Ramos (cell line): ENCODE data around the gene KRT26.
"Not testable (repeated sequence)": the region's sequence is repeated elsewhere in the genome, so short reads cannot be mapped to it uniquely, and the experiment has no call there.

Experiments used
- in situ Hi-C: fragments of 300-500 bp; cut with MboI; formaldehyde crosslinking; loops from one replicate; pipeline ENCODE4 v1.14.3; 2022; ENCODE audit warnings: low sequenced_read_pairs; ENCODE audit not compliant: unreplicated experiment

The KRT26 gene

DNA sequence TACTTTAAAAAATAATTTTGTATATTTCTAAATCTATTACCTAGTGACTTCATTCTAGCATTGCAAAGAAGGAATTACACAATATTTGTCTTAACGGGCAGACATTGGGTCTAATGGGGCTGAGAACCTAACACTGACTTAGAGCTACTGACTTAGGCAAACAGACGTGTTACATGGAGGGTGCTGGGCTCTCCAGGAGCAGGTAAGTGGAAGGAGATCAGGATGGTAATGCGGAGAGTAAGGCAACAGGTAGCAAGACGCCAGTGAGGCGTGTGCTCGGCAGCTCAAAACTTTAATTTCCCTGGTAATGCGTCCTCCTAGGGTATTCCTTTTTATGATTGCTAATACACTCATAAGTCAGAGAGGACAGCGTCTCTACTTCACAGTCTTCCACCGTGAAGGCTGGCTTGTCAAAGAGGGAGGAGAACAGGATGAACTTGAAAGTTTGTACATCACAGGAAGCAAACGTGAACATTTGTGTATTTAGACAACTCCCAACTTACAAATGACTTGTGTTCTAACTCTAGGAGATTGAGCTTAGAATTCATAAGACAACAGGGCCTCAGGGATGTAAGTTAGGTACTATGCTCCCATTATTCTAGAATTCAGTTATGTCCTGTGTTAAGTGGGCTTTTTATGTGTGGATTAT lies 23.1 kb upstream of the KRT26 start:
- in situ Hi-C loops, result loop anchor here (10.0 kb wide), 1 partner anchor 180 kb away; no protein-coding TSS in a partner anchor

DNA sequence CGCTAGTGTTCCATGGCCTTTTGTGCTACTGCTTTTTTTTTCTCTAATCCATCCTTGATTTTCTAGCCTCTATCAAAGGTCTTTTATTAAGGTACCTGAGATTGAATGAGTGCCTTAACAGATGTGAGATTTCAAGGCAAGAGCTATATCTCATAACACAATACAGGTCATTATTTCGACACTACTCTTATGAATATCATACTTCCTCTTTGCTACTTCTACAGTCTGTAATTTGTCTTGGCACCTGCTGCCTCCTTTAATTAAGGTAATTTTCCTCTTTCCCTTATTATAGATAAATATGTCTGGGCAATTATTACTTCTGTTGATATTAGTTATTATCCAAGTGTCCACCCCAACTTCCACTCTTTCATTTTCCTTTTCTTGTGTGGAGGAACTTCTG lies 22.5 kb upstream of the KRT26 start:
- in situ Hi-C loops, result loop anchor here (10.0 kb wide), 1 partner anchor 180 kb away; no protein-coding TSS in a partner anchor

DNA sequence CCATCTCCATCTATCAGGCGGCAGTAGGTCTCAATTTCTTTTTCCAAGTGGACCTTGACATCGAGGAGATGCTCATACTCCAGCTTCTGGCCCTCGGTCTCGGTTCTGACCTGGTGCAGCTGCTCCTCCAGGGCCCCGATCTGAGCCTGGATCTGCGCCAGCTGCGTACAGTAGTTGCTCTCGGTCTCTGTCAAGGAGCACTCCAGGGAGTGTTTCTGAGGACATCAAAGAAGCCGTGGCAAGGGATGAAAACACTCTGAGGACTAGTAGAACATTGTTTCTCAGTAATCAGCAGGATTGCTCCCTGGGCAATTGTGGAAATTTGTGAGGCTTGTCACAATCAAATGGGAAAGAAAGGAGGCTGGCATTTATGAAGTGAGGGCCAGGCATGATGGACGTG lies 21.8 kb upstream of the KRT26 start:
- in situ Hi-C loops, result loop anchor here (10.0 kb wide), 1 partner anchor 179 kb away; no protein-coding TSS in a partner anchor

DNA sequence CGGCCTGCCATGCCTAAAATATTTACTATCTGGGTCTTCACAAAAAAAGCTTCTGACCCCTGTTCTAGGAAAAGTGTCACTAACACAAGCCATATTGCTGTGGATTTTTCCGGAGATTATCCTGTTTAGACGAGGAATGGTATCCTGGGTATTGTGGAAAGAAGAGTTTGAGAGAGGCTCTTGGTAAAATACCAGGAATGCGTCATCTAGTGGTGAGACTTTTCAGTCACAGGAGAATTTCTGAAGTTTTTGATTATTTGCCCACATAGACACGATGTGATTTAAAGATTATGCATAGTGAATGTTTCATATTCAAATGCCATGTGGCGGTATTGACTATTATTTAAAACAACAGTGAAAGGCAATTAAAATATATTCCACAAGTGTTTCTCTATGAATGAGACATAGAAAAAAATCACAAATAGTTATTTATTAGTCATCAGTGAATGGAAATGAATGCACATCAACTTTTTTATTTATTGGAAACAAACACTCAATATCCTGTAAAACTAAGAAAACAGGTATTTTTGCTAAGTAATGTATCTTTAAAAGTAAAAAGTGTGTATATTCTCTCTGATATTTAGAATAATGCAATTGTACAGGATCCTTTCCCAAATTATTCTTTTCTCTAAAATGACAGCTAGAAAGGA lies 19.9 kb upstream of the KRT26 start:
- in situ Hi-C loops, result loop anchor here (10.0 kb wide), 1 partner anchor 177 kb away; no protein-coding TSS in a partner anchor

DNA sequence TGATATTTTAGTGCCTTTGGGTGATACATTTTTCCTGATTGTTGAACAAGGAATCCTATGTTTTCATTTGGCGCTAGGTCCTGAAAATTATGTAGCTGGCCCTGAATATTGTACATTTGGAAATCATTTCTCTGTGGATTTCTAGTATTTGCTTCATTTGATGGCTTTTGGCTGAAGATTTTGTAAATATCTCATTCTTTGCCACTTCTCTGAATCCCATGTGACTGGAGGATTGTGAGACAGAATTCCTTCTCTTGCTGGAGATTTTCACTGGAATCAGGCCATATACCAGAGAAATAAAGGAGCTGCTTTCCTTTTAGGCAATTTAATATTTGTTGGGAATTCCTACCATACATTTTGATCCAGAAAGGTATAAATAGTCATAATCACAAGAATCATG lies 19.1 kb upstream of the KRT26 start:
- in situ Hi-C loops, result loop anchor here (10.0 kb wide), 1 partner anchor 176 kb away; no protein-coding TSS in a partner anchor

DNA sequence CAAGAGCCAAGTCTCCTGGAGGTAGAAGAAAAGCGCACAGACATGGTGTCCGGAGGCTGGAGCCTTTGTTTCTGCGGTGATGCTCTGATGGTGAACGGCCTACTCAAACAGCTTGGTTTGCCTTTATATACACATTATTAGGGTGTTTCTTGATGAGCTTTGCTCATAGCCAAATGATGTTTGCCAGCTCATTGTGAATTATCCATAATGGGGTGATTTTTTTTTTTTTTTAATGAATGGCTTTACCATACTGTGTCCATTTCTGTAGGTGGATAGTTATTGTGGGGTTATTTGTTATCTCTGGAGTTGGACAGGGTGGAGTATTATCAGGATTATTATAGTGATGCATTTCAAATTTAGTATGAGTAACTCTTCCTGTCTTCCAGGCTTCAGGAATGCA lies 10.4 kb upstream of the KRT26 start, which contains the start of gene KRT27:
Gene KRT27, minus strand, starts transcription at position 101 of the 400 bp plus-strand sequence. Its CDS starts 57 bp downstream, at position 44.
- in situ Hi-C loops, result no loop called here

DNA sequence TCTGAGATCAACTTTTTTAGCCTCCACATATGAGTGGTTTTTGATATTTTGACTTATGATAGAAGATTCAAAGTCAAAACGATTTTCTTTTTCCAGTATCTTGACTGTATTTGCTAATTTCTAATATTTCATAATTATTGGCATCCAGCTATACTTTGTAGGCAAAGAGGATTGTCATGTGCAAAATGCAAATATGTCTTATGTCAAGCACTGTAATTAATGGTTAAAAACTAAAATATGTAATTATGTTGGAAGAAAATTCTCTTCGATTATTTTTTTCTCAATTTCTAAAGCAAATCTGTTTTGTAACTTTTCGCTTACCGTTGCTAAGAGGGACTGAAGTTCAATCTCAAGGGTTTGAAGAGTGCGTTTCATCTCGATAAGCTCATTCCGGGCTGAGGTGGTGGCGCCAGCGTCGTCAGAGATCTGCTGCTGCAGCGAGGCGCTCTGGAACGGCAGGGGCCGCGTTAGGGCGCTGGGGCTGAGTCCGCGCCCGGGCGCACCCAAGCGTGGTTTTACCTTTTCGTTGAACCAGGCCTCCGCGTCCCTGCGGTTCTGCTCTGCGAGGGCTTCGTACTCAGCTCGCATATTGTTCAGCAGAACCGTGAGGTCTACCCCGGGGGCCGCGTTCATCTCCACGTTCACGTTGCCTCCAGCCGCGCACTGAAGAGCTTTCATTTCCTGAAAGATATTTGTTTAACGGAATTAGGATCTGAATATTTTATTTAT lies 7.3 kb upstream of the KRT26 start:
- in situ Hi-C loops, result no loop called here

DNA sequence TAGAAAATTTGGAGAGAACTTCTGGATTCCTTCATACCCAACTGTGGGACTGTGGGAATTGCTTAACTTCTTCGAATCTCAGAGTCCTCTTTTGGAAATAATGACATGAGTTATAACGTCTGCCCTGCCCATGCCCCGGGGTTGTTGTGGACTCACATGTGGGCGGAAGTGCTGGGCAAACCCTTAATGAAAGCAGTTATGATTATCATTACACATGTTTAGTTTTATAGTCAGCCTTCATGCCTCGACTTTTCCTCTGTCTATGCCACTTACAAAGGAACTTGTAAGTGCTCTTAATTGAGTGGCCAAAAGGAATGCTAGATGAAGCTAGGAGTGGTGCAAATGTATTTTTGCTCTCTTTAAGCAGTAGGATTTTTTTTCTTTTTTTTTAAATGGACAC lies 6.5 kb upstream of the KRT26 start:
- in situ Hi-C loops, result no loop called here

DNA sequence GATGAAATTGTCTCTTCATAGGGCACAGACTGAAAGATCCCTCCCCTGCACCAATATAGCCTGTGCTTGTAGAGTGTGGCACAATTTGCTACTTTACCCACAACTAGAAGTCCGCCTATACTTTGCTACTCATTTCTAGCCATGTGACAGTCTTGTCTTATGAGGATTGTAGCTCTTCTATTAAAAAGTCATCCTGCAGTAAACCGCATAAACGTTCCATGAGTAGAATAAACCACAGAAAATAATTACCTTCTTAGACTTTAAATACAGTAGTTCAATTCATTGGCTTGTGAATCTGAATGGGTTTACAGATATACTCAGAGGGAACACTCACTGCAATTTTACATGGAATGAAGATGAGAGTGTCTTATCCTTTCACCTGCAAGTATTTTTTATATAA lies 6.0 kb upstream of the KRT26 start:
- in situ Hi-C loops, result no loop called here

DNA sequence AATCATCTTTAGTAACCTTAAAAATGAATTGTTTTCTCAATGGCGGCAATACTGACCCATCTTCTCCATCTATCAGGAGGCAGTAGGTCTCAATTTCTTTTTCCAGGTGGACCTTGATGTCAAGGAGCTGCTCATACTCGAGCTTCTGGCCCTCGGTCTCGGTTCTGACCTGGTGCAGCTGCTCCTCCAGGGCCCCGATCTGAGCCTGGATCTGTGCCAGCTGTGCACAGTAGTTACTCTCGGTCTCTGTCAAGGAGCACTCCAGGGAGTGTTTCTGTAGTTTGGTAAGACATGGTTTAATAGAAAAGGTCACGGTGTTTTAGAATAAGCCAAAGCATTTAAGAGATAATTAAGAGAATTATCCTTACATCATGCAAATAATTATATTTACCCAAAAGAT lies 5.5 kb upstream of the KRT26 start:
- in situ Hi-C loops, result no loop called here

DNA sequence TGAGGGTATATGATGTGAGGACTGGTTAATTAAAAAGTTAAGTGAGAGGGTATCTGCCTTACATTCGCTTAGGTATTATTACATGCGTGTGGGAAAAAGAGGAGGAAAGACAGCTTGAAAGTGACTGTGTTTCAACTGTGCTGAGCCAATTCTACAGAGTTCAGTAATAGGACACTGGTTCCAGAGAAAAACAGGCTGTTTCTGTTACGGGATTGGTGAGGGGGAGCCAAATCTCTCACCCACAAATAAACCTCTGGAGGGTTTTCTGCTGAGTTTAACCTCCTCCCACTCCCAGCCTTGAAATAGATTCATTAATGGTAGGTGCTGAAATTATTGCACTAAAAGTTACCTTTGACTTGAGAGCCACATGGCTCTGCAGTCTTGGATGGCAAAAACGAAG lies 3.9 kb upstream of the KRT26 start:
- in situ Hi-C loops, result no loop called here

DNA sequence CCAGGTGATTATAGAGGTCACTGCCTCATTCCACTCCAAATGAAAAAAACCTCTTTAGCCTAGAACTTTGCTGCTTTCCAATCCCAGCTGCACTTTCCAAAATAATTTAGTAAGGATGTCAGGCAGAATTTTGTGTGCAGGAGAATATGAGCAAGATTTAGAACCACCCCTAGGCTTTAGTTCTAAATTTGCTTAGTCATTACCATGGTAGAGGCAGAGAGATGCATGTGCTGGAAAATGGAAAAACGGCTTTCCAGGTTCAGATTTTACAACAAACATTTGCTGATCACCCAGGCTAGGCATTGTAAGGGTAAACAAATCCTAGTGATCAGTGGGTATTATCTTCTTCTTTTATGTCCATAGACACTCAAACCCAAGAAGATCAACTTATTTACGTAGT lies 6.3 kb downstream of the KRT26 start:
- in situ Hi-C loops, result no loop called here

DNA sequence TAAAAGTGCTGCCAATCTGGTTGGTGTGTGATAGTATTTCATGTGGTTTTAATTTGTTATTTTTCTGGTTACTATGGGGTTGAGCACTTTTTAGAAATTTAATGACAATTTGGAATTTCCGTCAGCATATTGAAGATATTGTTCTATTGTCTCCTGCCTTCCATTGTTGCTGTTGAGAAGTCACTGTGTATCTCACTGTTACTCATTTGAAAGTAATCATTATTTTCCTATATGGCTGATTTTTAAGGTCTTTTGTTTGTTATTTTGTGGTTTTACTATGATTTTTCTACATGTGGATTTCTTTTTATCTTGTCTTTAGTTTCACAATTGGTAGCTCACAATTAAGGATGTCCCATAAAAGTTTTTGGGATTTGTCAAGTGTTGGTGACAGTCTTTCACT lies 8.2 kb downstream of the KRT26 start:
- in situ Hi-C loops, result no loop called here

DNA sequence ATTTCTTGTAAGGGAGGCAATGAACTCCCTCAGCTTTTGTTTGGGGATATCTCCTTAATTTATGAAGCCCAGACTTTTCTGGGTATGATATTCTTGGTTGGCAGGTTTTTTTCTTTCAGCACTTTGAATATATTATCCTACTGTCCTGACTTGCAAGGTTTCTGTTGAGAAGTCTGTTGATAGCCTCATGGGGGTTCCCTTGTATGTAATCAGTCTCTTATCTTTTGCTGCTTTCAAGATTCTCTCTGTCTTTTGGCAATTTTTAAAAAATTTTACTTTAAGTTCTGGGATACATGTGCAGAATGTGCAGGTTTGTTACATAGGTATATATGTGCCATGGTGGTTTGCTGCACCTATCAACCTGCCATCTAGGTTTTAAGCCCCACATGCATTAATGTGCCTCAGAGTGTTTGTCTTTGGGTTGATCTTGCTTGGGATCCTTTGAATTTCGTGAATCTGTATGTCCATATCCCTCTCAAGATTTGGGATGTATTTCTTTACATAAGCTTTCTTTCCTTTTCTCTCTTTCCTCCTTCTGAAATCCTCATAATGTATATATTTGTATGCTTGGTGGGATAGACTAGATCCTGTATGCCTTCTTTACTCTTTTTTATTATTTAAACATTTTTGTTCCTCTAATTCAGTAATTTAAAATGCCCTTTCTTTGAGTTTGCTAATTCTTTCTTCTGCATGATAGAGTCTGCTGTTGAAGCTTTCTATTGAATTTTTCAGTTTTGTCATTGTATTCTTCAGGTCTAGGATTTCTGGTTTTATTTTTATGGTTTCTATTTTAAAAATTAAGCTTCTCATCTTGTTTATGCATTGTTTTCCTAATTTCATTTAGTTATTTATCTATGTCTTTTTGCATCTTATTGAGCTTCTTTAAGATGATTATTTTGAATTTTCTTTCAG lies 11.6 kb downstream of the KRT26 start:
- in situ Hi-C loops, result no loop called here

DNA sequence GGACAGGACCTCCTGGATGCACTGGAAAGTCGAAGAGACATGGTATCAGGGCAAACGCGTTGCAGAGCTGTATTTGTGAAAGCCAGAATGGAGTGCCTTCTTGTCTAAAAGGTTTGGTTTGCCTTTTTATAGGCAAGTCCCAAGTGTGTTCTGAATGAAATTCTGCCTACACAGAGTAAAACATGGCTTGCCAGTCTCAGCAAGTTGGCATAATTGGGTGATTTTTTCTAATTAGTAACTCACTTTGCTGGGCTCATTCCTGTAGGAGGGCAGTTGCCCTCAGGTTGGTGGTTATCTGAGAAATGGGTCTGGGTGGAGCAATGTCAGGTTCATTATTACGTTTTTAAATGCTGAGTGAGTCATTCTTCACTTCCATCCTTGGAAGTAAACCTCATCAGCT lies 16.8 kb downstream of the KRT26 start, which contains the start of gene KRT25:
Gene KRT25, minus strand, starts transcription at position 101 of the 400 bp plus-strand sequence. Its CDS starts 60 bp downstream, at position 41.
- in situ Hi-C loops, result no loop called here

DNA sequence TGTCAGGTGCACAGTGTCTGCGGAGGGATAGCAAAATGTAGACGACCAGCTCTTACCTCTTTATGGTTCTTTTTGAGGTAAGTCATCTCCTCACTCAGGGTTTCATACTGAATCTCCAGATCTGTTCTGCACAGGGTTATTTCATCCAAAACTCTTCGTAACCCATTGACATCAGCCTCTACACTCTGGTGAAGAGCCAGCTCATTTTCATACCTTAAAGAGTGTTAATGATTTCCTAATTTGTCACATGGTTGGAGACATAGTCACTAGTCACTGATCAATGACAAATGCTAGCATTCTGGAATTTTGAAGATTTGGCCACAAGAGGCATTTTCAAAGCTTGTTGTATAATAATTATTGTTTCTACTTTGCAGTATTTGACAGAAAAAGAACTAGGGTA lies 18.2 kb downstream of the KRT26 start:
- in situ Hi-C loops, result no loop called here

DNA sequence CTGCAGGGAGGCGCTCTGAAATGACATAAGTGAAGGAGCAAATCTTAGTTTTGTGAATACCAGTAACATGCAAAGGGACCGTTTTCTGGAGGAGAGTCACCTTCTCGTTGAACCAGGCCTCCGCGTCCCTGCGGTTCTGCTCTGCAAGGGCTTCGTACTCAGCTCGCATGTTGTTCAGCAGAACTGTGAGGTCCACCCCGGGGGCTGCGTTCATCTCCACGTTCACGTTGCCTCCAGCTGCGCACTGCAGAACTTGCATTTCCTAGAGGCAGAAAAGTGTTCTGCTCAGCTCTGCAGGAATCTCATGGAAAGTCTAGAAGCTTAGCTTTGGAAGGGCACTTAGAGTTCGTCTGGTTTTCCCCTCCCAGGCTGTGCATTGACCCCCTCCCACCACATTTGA lies 20.9 kb downstream of the KRT26 start:
- in situ Hi-C loops, result no loop called here

DNA sequence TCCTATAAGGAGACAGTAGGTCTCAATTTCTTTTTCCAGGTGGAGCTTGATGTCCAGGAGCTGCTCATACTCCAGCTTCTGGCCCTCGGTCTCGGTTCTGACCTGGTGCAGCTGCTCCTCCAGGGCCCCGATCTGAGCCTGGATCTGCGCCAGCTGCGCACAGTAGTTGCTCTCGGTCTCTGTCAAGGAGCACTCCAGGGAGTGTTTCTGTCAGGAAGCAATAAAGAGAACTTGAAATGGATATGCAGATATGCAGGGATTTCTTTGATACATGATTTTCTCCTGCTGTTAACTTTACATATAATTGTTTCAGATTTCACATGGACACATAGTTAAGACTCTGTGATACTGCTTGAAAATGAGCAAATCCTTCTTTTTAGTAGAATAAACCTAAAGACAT lies 21.6 kb downstream of the KRT26 start:
- in situ Hi-C loops, result no loop called here

DNA sequence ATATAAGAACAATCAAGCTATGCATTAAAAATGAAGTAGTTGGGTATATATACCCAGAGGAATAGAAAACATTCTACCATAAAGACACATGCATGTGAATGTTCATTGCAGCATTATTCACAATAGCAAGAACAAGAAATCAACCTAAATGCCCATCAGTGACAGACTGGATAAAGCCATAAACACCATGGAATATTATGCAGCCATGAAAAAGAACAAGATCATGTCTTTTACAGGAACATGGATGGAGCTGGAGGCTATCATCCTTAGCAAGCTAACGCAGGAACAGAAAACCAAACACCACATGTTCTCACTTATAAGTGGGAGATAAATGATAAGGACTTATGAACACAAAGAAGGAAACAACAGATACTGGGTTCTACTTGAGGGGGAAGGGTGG lies 23.3 kb downstream of the KRT26 start:
- in situ Hi-C loops, result not testable (repeated sequence)

DNA sequence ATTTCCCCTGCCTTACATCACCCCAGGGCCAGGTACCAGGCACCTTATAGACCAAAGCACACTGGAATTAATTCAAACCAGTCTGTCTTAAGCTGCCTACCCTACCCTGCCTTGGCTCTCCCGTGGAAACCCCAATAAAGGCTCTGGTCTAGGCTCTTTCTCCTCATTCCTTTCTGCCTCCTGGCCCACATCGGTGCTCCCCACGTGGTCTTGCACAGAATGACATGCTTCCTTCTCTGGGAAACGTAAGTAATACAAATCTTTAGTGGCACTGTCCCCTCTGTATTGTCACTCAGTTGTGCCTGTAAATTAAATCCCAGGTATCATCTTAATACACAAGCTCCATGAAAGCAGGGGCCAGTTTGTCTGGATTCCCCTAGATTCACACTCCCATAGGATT lies 33.4 kb downstream of the KRT26 start:
- in situ Hi-C loops, result no loop called here
